Sigmoid colon (tissue), 3 donors: ENCODE data around the gene PSMB10.

Experiments used
- POLR2A ChIP-seq, 2 donors: fragments of 450-650 bp; IDR thresholded peaks; one replicate each; pipeline ENCODE4 v1.6.1; 2016; ENCODE audit warnings: antibody characterized with exemption in 2 of 2, mild to moderate bottlenecking in 2 of 2, moderate library complexity in 2 of 2
- TF ChIP-seq, protein P1 (sequence below), 4 experiments: fragments of 450-650 bp in 3 of 4; fragments of 200-600 bp in 1 of 4; IDR thresholded peaks; one replicate each; pipeline ENCODE4 v1.5.1; 2016 to 2019; ENCODE audit warnings: antibody characterized with exemption in 4 of 4, mild to moderate bottlenecking in 3 of 4, moderate library complexity in 2 of 4

DNA sequence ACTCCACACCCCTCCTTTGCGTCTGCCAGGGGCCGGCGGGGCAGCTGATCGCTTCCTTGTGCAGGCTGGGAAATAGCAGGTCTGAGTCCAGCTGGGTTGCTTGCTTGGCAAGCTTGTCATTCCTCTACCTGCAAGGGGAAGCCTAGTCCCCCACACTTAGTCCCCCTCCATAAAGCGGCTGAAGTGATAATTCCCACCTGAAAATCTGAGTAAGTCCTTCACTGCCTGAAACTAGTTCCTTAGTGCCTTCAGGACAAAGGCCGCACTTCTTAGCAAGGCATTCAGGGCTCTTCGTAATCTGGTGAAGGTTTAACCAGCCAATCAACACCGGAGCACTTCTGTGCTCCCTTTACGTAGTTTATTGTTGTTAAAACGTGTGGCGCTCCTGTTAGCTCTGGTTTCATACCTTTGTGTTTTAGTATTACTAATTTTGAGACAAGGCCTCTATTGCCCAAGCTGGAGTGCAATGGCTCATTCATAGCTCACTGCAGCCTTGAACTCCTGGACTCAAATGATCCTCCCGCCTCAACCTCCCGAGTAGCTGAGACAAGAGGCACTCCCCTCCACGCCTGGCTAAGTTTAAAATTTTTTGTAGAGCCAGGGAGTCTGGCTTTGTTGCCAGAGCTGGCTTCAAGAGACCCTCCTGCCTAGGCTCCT lies 42.8 kb downstream of the PSMB10 start:
- TF ChIP-seq, protein P1, sequence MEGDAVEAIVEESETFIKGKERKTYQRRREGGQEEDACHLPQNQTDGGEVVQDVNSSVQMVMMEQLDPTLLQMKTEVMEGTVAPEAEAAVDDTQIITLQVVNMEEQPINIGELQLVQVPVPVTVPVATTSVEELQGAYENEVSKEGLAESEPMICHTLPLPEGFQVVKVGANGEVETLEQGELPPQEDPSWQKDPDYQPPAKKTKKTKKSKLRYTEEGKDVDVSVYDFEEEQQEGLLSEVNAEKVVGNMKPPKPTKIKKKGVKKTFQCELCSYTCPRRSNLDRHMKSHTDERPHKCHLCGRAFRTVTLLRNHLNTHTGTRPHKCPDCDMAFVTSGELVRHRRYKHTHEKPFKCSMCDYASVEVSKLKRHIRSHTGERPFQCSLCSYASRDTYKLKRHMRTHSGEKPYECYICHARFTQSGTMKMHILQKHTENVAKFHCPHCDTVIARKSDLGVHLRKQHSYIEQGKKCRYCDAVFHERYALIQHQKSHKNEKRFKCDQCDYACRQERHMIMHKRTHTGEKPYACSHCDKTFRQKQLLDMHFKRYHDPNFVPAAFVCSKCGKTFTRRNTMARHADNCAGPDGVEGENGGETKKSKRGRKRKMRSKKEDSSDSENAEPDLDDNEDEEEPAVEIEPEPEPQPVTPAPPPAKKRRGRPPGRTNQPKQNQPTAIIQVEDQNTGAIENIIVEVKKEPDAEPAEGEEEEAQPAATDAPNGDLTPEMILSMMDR (IDR thresholded peaks at IDR 0.05) = no peak
- TF ChIP-seq POLR2A (IDR thresholded peaks at IDR 0.05) = no peak
